ENCODE data around the gene CEP170.

The CEP170 gene

GRCh38 chr1:243234978-243235647 lies 20.0 kb downstream of the CEP170 start (continued):
- TF ChIP-seq TSHZ1 (tag by site-specific recombination; IDR thresholded peaks at IDR 0.05; ENCODE audit: borderline replicate concordance) (no peak), PRDM6 (tag by site-specific recombination; IDR thresholded peaks at IDR 0.05) (peak; percentile 91), ZBTB20 (tag by site-specific recombination; IDR thresholded peaks at IDR 0.05) (no peak), ZNF311 (tag by site-specific recombination; IDR thresholded peaks at IDR 0.05; ENCODE audit: borderline replicate concordance) (no peak)

- Histone ChIP-seq H3K4me1 (ENCODE audit: control insufficient read depth, insufficient read depth, low read length) (peaks cover 23% of the 10 kb centered on the region), H3K36me3 (ENCODE audit: control insufficient read depth in 2 of 2, insufficient read depth in 1 of 2, low read length in 2 of 2) (no peaks in the 10 kb centered on the region), H3K9me3 (ENCODE audit: control insufficient read depth, insufficient read depth, low read depth, low read length) (no peaks in the 10 kb centered on the region), H3K4me3 (ENCODE audit: low read depth, low read length) (no peak overlapping the region), H3K27ac (ENCODE audit: extremely low read depth, low read depth, low read length) (no peak overlapping the region)
- POLR2A ChIA-PET, result interaction anchor here (2.0 kb wide), 1 partner anchor 21 kb away, joined by 7 read pairs; the partner anchor contains the start of genes CEP170 and SDCCAG8
- CTCF ChIA-PET, result interaction anchor here (1.1 kb wide), 1 partner anchor 17 kb away, joined by 4 read pairs; no protein-coding TSS in a partner anchor
- TF ChIP-seq GLI4 (tag by site-specific recombination; IDR thresholded peaks at IDR 0.05) (no peak), KLF7 (tag by site-specific recombination; IDR thresholded peaks at IDR 0.05; ENCODE audit: borderline replicate concordance) (no peak), TRIM28 (IDR thresholded peaks at IDR 0.05; ENCODE audit: borderline replicate concordance, low read length) (no peak), ZBTB21 (tag by site-specific recombination; IDR thresholded peaks at IDR 0.05) (no peak), KLF17 (tag by site-specific recombination; IDR thresholded peaks at IDR 0.05) (no peak), ZNF239 (tag by site-specific recombination; IDR thresholded peaks at IDR 0.05) (no peak), ZNF280C (tag by site-specific recombination; IDR thresholded peaks at IDR 0.05) (no peak), ZNF433 (tag by site-specific recombination; IDR thresholded peaks at IDR 0.05; ENCODE audit: low read depth) (no peak), ZNF555 (tag by site-specific recombination; conservative IDR thresholded peaks at IDR 0.05) (no peak), ZNF37A (tag by site-specific recombination; IDR thresholded peaks at IDR 0.05) (no peak), SP2 (tag by site-specific recombination; IDR thresholded peaks at IDR 0.05) (no peak), ZNF26 (tag by site-specific recombination; IDR thresholded peaks at IDR 0.05) (no peak)
Measured at GRCh38 chr1:243233908-243234307, 21.2 kb downstream of the CEP170 start.
